Measurements from ENCODE around the gene SLFN14. TPM values are rescaled to one million over a fixed set of nuclear protein-coding genes. Genes with fewer than 3 reads are reported as not detected.

Gene SLFN14
- not detected for polyA plus RNA-seq (2013, experiment 1 of 2)
- polyA plus RNA-seq (2013, experiment 2 of 2) = not detected

GRCh38 chr17:35560703-35561102 is at the start of gene SLFN14:
SLFN14 (minus strand) TSS chr17:35560819; CDS start chr17:35558062, 2,757 bp downstream.
- H3K23ac ChIP-seq (ENCODE audit: low read depth, low read length, poor library complexity) = no peak within 1 kb of the TSS
- no peak within 1 kb of the TSS for H3K4me2 ChIP-seq (ENCODE audit: insufficient read depth, low read length, poor library complexity, severe bottlenecking)
- no peak within 1 kb of the TSS for H3K18ac ChIP-seq (ENCODE audit: low read length)
- no peak within 1 kb of the TSS for H3K14ac ChIP-seq (ENCODE audit: low read length)
- H2BK12ac ChIP-seq (ENCODE audit: low read length) = no peak within 1 kb of the TSS
- no peak within 1 kb of the TSS for H4K8ac ChIP-seq (ENCODE audit: low read depth, low read length)
- no peak within 1 kb of the TSS for H3K4me3 ChIP-seq (ENCODE audit: low read length in 2 of 2)
- H2AK5ac ChIP-seq (ENCODE audit: low read depth, low read length) = no peak within 1 kb of the TSS
- no peak within 1 kb of the TSS for H2BK120ac ChIP-seq (ENCODE audit: low read depth, low read length)
- no peak within 1 kb of the TSS for H2BK15ac ChIP-seq (ENCODE audit: low read length)
- no CpG with 5 or more reads among the region's 3 CpGs for WGBS, 2 donors (ENCODE audit: extremely low coverage in 2 of 2, insufficient read length in 2 of 2, insufficient replicate concordance in 1 of 2)
- DNase-seq (ENCODE audit: low spot score) = no peak
- H3K27me3 ChIP-seq (ENCODE audit: control insufficient read depth in 3 of 3, insufficient read depth in 3 of 3, low read depth in 1 of 3, low read length in 3 of 3) = peaks cover 0 to 28% (median 0%) of the 10 kb centered on the region in 3 experiments
- no peaks in the 10 kb centered on the region for H3K79me1 ChIP-seq (ENCODE audit: low read depth, low read length)
- H4K91ac ChIP-seq (ENCODE audit: low read depth, low read length, poor library complexity) = no peak within 1 kb of the TSS
- no peak within 1 kb of the TSS for H3K27ac ChIP-seq (replicated peaks; ENCODE audit: low read length)
- H3K4me1 ChIP-seq (ENCODE audit: control insufficient read depth in 2 of 2, insufficient read depth in 1 of 2, low read depth in 1 of 2, low read length in 2 of 2) = no peaks in the 10 kb centered on the region
- no peak within 1 kb of the TSS for H3K9ac ChIP-seq (ENCODE audit: low read depth, low read length, poor library complexity)
- H3K4ac ChIP-seq (ENCODE audit: low read length) = no peak within 1 kb of the TSS
- no peak within 1 kb of the TSS for H2BK5ac ChIP-seq (ENCODE audit: low read length)
- H3K9me3 ChIP-seq (replicated peaks in 1 of 2; ENCODE audit: control insufficient read depth in 2 of 2, insufficient read depth in 1 of 2, low read depth in 1 of 2, low read length in 2 of 2) = no peaks in the 10 kb centered on the region
- H2AFZ ChIP-seq (ENCODE audit: low read length) = no peak within 1 kb of the TSS
- no peaks in the 10 kb centered on the region for H3K36me3 ChIP-seq (replicated peaks in 1 of 2; ENCODE audit: control insufficient read depth in 2 of 2, insufficient read depth in 2 of 2, low read length in 2 of 2)

GRCh38 chr17:35609831-35610230 is 49.2 kb upstream of the SLFN14 start:
- Histone ChIP-seq H3K27ac (replicated peaks; ENCODE audit: low read length) (no peak overlapping the region), H4K8ac (ENCODE audit: low read depth, low read length) (no peak overlapping the region), H3K4ac (ENCODE audit: low read length) (no peak overlapping the region), H2BK120ac (ENCODE audit: low read depth, low read length) (no peak overlapping the region), H2BK12ac (ENCODE audit: low read length) (no peak overlapping the region), H3K9me3 (replicated peaks in 1 of 2; ENCODE audit: control insufficient read depth in 2 of 2, insufficient read depth in 1 of 2, low read depth in 1 of 2, low read length in 2 of 2) (no peaks in the 10 kb centered on the region), H2BK5ac (ENCODE audit: low read length) (no peak overlapping the region), H2AK5ac (ENCODE audit: low read depth, low read length) (no peak overlapping the region), H3K9ac (ENCODE audit: low read depth, low read length, poor library complexity) (no peak overlapping the region), H3K14ac (ENCODE audit: low read length) (no peak overlapping the region), H4K91ac (ENCODE audit: low read depth, low read length, poor library complexity) (no peak overlapping the region), H3K4me3 (ENCODE audit: low read length in 2 of 2) (no peak overlapping the region), H3K23ac (ENCODE audit: low read depth, low read length, poor library complexity) (no peak overlapping the region), H2BK15ac (ENCODE audit: low read length) (no peak overlapping the region), H3K18ac (ENCODE audit: low read length) (no peak overlapping the region), H3K4me2 (ENCODE audit: insufficient read depth, low read length, poor library complexity, severe bottlenecking) (no peak overlapping the region), H2AFZ (ENCODE audit: low read length) (no peak overlapping the region), H3K79me1 (ENCODE audit: low read depth, low read length) (no peaks in the 10 kb centered on the region), H3K4me1 (ENCODE audit: control insufficient read depth in 2 of 2, insufficient read depth in 1 of 2, low read depth in 1 of 2, low read length in 2 of 2) (no peaks in the 10 kb centered on the region), H3K27me3 (ENCODE audit: control insufficient read depth in 3 of 3, insufficient read depth in 3 of 3, low read depth in 1 of 3, low read length in 3 of 3) (no peaks in the 10 kb centered on the region), H3K36me3 (replicated peaks in 1 of 2; ENCODE audit: control insufficient read depth in 2 of 2, insufficient read depth in 2 of 2, low read length in 2 of 2) (peaks cover 8 to 91% of the 10 kb centered on the region in 2 donors)
- no CpG with 5 or more reads among the region's 4 CpGs for WGBS, 2 donors (ENCODE audit: extremely low coverage in 2 of 2, insufficient read length in 2 of 2, insufficient replicate concordance in 1 of 2)
- no peak for DNase-seq (ENCODE audit: low spot score)

GRCh38 chr17:35607239-35607847 is 46.7 kb upstream of the SLFN14 start:
- no peaks in the 10 kb centered on the region for H3K27me3 ChIP-seq (ENCODE audit: control insufficient read depth in 3 of 3, insufficient read depth in 3 of 3, low read depth in 1 of 3, low read length in 3 of 3)
- no peak overlapping the region for H2AK5ac ChIP-seq (ENCODE audit: low read depth, low read length)
- no peak overlapping the region for H2BK15ac ChIP-seq (ENCODE audit: low read length)
- H3K23ac ChIP-seq (ENCODE audit: low read depth, low read length, poor library complexity) = no peak overlapping the region
- no peak overlapping the region for H3K4me3 ChIP-seq (ENCODE audit: low read length in 2 of 2)
- no peak overlapping the region for H2AFZ ChIP-seq (ENCODE audit: low read length)
- H2BK5ac ChIP-seq (ENCODE audit: low read length) = no peak overlapping the region
- no peak overlapping the region for H2BK120ac ChIP-seq (ENCODE audit: low read depth, low read length)
- no peak for DNase-seq (ENCODE audit: low spot score)
- peaks cover 3% of the 10 kb centered on the region for H3K79me1 ChIP-seq (ENCODE audit: low read depth, low read length)
- H3K36me3 ChIP-seq (replicated peaks in 1 of 2; ENCODE audit: control insufficient read depth in 2 of 2, insufficient read depth in 2 of 2, low read length in 2 of 2) = peaks cover 11 to 93% of the 10 kb centered on the region in 2 donors
- H3K27ac ChIP-seq (replicated peaks; ENCODE audit: low read length) = no peak overlapping the region
- H3K9me3 ChIP-seq (replicated peaks in 1 of 2; ENCODE audit: control insufficient read depth in 2 of 2, insufficient read depth in 1 of 2, low read depth in 1 of 2, low read length in 2 of 2) = no peaks in the 10 kb centered on the region
- H3K4ac ChIP-seq (ENCODE audit: low read length) = no peak overlapping the region
- H4K8ac ChIP-seq (ENCODE audit: low read depth, low read length) = no peak overlapping the region
- no peak overlapping the region for H3K14ac ChIP-seq (ENCODE audit: low read length)
- no peak overlapping the region for H3K9ac ChIP-seq (ENCODE audit: low read depth, low read length, poor library complexity)
- H3K4me1 ChIP-seq (ENCODE audit: control insufficient read depth in 2 of 2, insufficient read depth in 1 of 2, low read depth in 1 of 2, low read length in 2 of 2) = no peaks in the 10 kb centered on the region
- H3K18ac ChIP-seq (ENCODE audit: low read length) = no peak overlapping the region
- no peak overlapping the region for H4K91ac ChIP-seq (ENCODE audit: low read depth, low read length, poor library complexity)
- WGBS, 2 donors (ENCODE audit: extremely low coverage in 2 of 2, insufficient read length in 2 of 2, insufficient replicate concordance in 1 of 2) = no CpG with 5 or more reads among the region's 3 CpGs
- no peak overlapping the region for H3K4me2 ChIP-seq (ENCODE audit: insufficient read depth, low read length, poor library complexity, severe bottlenecking)
- no peak overlapping the region for H2BK12ac ChIP-seq (ENCODE audit: low read length)

- H3K23ac ChIP-seq (ENCODE audit: low read depth, low read length, poor library complexity) = no peak overlapping the region
- no CpG with 5 or more reads among the region's 2 CpGs for WGBS, 2 donors (ENCODE audit: extremely low coverage in 2 of 2, insufficient read length in 2 of 2, insufficient replicate concordance in 1 of 2)
- no peaks in the 10 kb centered on the region for H3K27me3 ChIP-seq (ENCODE audit: control insufficient read depth in 3 of 3, insufficient read depth in 3 of 3, low read depth in 1 of 3, low read length in 3 of 3)
- H3K4me3 ChIP-seq (ENCODE audit: low read length in 2 of 2) = no peak overlapping the region
- H3K36me3 ChIP-seq (replicated peaks in 1 of 2; ENCODE audit: control insufficient read depth in 2 of 2, insufficient read depth in 2 of 2, low read length in 2 of 2) = peaks cover 11 to 93% of the 10 kb centered on the region in 2 donors
- H2BK5ac ChIP-seq (ENCODE audit: low read length) = no peak overlapping the region
- no peaks in the 10 kb centered on the region for H3K9me3 ChIP-seq (replicated peaks in 1 of 2; ENCODE audit: control insufficient read depth in 2 of 2, insufficient read depth in 1 of 2, low read depth in 1 of 2, low read length in 2 of 2)
- no peak overlapping the region for H2AFZ ChIP-seq (ENCODE audit: low read length)
- no peak overlapping the region for H4K8ac ChIP-seq (ENCODE audit: low read depth, low read length)
- DNase-seq (ENCODE audit: low spot score) = no peak
- H3K27ac ChIP-seq (replicated peaks; ENCODE audit: low read length) = no peak overlapping the region
- H2BK15ac ChIP-seq (ENCODE audit: low read length) = no peak overlapping the region
- no peak overlapping the region for H3K9ac ChIP-seq (ENCODE audit: low read depth, low read length, poor library complexity)
- no peak overlapping the region for H4K91ac ChIP-seq (ENCODE audit: low read depth, low read length, poor library complexity)
- no peak overlapping the region for H2BK120ac ChIP-seq (ENCODE audit: low read depth, low read length)
- no peaks in the 10 kb centered on the region for H3K4me1 ChIP-seq (ENCODE audit: control insufficient read depth in 2 of 2, insufficient read depth in 1 of 2, low read depth in 1 of 2, low read length in 2 of 2)
- H3K14ac ChIP-seq (ENCODE audit: low read length) = no peak overlapping the region
- no peak overlapping the region for H3K18ac ChIP-seq (ENCODE audit: low read length)
- H2AK5ac ChIP-seq (ENCODE audit: low read depth, low read length) = no peak overlapping the region
- no peak overlapping the region for H3K4ac ChIP-seq (ENCODE audit: low read length)
- peaks cover 3% of the 10 kb centered on the region for H3K79me1 ChIP-seq (ENCODE audit: low read depth, low read length)
- no peak overlapping the region for H2BK12ac ChIP-seq (ENCODE audit: low read length)
- no peak overlapping the region for H3K4me2 ChIP-seq (ENCODE audit: insufficient read depth, low read length, poor library complexity, severe bottlenecking)
These were observed 45.1 kb upstream of the SLFN14 start for GRCh38 chr17:35605678-35606077.

Data from neuronal stem cell (in vitro differentiated cells).